CD4-positive, alpha-beta memory T cell (primary cell): ENCODE measurements around the gene TMEM183A. TPM values are rescaled to one million over a fixed set of nuclear protein-coding genes. Genes with fewer than 3 reads are reported as not detected.
"Not testable (repeated sequence)": the region's sequence is repeated elsewhere in the genome, so short reads cannot be mapped to it uniquely, and the experiment has no call there.

Source experiments
- CTCF ChIA-PET: fragments of 350-600 bp; sonication (Branson Sonifier 250); formaldehyde crosslinking; loops from one replicate; lab custom pipeline; 2021; ENCODE audit warnings: inconsistent platforms; ENCODE audit not compliant: partially characterized antibody; lab: Charles Lee
- POLR2A ChIA-PET: fragments of 350-600 bp; sonication (Branson Sonifier 250); formaldehyde crosslinking; loops from one replicate; lab custom pipeline; 2021; ENCODE audit not compliant: partially characterized antibody; lab: Charles Lee
- DNase-seq, 5 donors: peaks; one replicate each; pipeline versions ENCODE4 v3.0.0 to v3.0.0-alpha.2; 2020 to 2022; ENCODE audit warnings: mixed read lengths in 1 of 5
- H3K27ac ChIP-seq: one replicate; pipeline ENCODE4 v1.7.0; 2013; ENCODE audit warnings: low read depth, low read length
- H3K27me3 ChIP-seq: 2 replicates; pipeline ENCODE4 v1.7.0; 2013; ENCODE audit warnings: mild to moderate bottlenecking, low read length, moderate library complexity; ENCODE audit not compliant: insufficient read depth
- H3K36me3 ChIP-seq: 2 replicates; pipeline ENCODE4 v1.7.0; 2013; ENCODE audit warnings: mild to moderate bottlenecking, low read length, moderate library complexity; ENCODE audit not compliant: insufficient read depth
- H3K4me1 ChIP-seq: 2 replicates; pipeline ENCODE4 v1.7.0; 2013; ENCODE audit warnings: mild to moderate bottlenecking, low read length, moderate library complexity; ENCODE audit not compliant: insufficient read depth
- H3K4me3 ChIP-seq, 2 donors: one replicate each; pipeline ENCODE4 v1.7.0; 2013; ENCODE audit warnings: low read length in 2 of 2, mild to moderate bottlenecking in 1 of 2
- H3K9me3 ChIP-seq, 2 donors: one replicate each; pipeline ENCODE4 v1.7.0; 2013; ENCODE audit warnings: low read length in 2 of 2, control low read depth in 1 of 2; ENCODE audit not compliant: control insufficient read depth in 1 of 2
- H3K27ac Mint-ChIP-seq, 7 donors: one replicate each; pipeline ENCODE4 v1.8.0; 2020 to 2021; ENCODE audit warnings: mixed read lengths in 7 of 7, mild to moderate bottlenecking in 6 of 7, inconsistent platforms in 3 of 7, moderate library complexity in 3 of 7
- H3K27me3 Mint-ChIP-seq, 2 donors: one replicate each; pipeline ENCODE4 v1.8.0; 2020 to 2021; ENCODE audit warnings: mixed read lengths in 2 of 2
- H3K36me3 Mint-ChIP-seq, 2 donors: one replicate each; pipeline ENCODE4 v1.8.0; 2020 to 2021; ENCODE audit warnings: mixed read lengths in 2 of 2, inconsistent platforms in 1 of 2, mild to moderate bottlenecking in 1 of 2
- H3K4me1 Mint-ChIP-seq, 4 donors: one replicate each; pipeline ENCODE4 v1.8.0; 2020 to 2021; ENCODE audit warnings: mixed read lengths in 4 of 4, mild to moderate bottlenecking in 1 of 4
- H3K4me3 Mint-ChIP-seq, 8 donors: one replicate each; pipeline ENCODE4 v1.8.0; 2020 to 2021; ENCODE audit warnings: mixed read lengths in 8 of 8, mild to moderate bottlenecking in 7 of 8, moderate library complexity in 6 of 8, inconsistent platforms in 3 of 8
- H3K9me3 Mint-ChIP-seq, 8 donors: one replicate each; pipeline ENCODE4 v1.8.0; 2020 to 2021; ENCODE audit warnings: mixed read lengths in 8 of 8, mild to moderate bottlenecking in 5 of 8, inconsistent platforms in 3 of 8, moderate library complexity in 1 of 8
- intact Hi-C: fragments of 100-400 bp; cut with micrococcal nuclease; formaldehyde crosslinking; loops from one replicate; pipeline ENCODE4 v1.15.1; 2023
- polyA plus RNA-seq, 2 donors: library from polyadenylated mRNA; unstranded; fragments of 300-500 nt; fragmentation: Illumina TruSeq; gene quantifications; one replicate each; pipeline ENCODE4 v1.2.3, GENCODE V29; 2021
- total RNA-seq, 2 experiments: library from RNA; stranded (reverse); gene quantifications; one replicate each; pipeline ENCODE4 v1.2.3, GENCODE V29; 2021

Gene TMEM183A
- total and polyA plus RNA-seq, 4 experiments from 2014 or later, result 53.9 to 71.2 (median 69.8) TPM

DNA sequence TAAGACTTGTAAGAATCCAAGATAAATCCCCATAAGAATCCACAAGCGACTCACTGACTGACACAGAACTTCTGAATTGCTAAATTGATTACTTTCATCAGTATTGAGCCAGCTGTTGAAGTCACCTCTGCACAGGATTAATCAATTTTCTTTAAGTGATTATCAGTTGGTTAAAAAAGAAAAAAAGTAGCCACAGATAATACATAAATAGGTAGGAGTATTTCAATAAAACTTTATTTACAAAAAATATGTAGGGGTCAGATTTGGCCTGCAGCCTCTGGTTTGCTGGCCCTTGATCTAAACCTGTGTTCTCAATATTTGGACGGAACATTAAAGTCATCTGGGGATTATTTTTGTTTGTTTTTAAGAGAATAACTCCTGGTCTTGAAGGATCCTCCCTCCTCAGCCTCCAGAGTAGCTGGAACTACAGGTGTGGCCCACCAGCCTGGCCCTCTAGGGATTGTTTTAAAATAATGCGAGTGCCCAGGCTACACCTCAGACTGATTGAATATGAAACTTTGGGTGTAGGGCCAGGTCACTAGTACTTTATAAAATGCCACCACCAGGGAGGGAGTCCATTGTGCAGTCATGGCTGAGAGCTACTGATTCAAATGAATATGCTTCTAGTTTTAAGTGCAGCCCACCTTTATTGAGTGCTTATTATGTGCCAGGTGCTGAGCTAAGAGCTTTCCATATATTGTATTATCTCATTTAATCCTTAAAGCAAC lies 6.8 kb upstream of the TMEM183A start:
- peaks cover 7% of the 10 kb centered on the region for H3K27me3 ChIP-seq
- intact Hi-C loops, result no loop called here

DNA sequence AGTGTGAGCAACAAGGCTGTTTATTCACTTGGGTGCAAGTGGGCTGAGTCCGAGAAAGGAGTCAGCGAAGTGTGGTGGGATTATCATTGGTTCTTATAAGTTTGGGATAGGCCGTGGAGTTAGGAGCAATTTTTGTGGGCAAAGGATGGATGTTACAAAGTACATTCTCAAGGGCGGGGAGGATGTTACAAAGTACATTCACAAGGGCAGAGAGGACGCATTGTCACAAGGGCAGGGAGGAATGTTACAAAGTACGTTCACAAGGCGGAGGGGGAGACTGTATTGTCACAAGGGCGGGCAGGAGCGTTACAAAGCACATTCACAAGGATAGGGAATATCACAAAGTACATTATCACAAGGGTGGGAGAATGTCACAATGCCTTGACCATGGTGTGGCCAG lies 5.2 kb upstream of the TMEM183A start:
- H3K9me3 Mint-ChIP-seq, result peaks cover 0 to 1% (median 0%) of the 10 kb centered on the region in 8 donors
- ChIA-PET POLR2A (no interaction called here), CTCF (interaction anchor here (0.6 kb wide), 1 partner anchor 27 kb away, joined by 3 read pairs; no protein-coding TSS in a partner anchor)
- no peaks in the 10 kb centered on the region for H3K36me3 ChIP-seq
- no peak for DNase-seq
- H3K27me3 Mint-ChIP-seq, result peaks cover 4 to 7% of the 10 kb centered on the region in 2 donors
- H3K27ac Mint-ChIP-seq, result peak overlapping the region in 2 of 7 donors; percentile 9 to 42
- no peaks in the 10 kb centered on the region for H3K9me3 ChIP-seq
- peaks cover 9% of the 10 kb centered on the region for H3K4me1 ChIP-seq
- peaks cover 0 to 3% of the 10 kb centered on the region in 2 donors for H3K36me3 Mint-ChIP-seq
- H3K4me3 ChIP-seq, result no peak overlapping the region
- intact Hi-C loops, result no loop called here
- no peak overlapping the region for H3K27ac ChIP-seq
- H3K4me3 Mint-ChIP-seq, result no peak overlapping the region
- peaks cover 11 to 26% (median 14%) of the 10 kb centered on the region in 4 donors for H3K4me1 Mint-ChIP-seq
- H3K27me3 ChIP-seq, result peaks cover 7% of the 10 kb centered on the region

More for the DNA sequence above, 6.8 kb upstream of the TMEM183A start:
- CTCF ChIA-PET, result interaction anchor here (0.6 to 3.4 kb wide), 15 partner anchors 10 to 536 kb away, joined by 3 to 13 read pairs (median 4); partner anchors contain the start of genes KLHL12 and RABIF
- Mint-ChIP-seq H3K27ac (no peak overlapping the region), H3K4me1 (peaks cover 5 to 14% (median 6%) of the 10 kb centered on the region in 4 donors), H3K9me3 (no peaks in the 10 kb centered on the region), H3K4me3 (no peak overlapping the region), H3K27me3 (peaks cover 9 to 13% of the 10 kb centered on the region in 2 donors), H3K36me3 (no peaks in the 10 kb centered on the region)
- POLR2A ChIA-PET, result no interaction called here
- Histone ChIP-seq H3K4me3 (no peak overlapping the region), H3K4me1 (peaks cover 4% of the 10 kb centered on the region), H3K9me3 (no peaks in the 10 kb centered on the region), H3K27ac (no peak overlapping the region), H3K36me3 (no peaks in the 10 kb centered on the region)
- no peak for DNase-seq

DNA sequence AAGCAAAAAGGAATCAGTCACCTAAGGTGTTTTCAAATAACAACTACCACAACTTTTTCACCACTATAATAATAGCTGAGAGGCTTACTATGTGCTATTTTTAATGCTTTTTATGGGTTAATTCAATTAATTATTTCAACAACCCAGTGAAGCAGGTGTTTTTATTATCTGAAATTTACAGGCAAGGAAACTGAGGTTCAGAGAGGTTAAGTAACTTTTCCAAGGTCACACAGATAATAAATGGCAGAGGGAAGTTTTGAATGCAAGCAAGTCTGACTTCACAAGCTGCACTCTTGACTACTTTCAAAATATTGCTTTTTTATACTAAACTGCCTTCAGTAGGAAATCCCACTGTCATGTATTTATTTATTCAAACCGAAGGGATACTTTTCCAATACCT lies 4.2 kb upstream of the TMEM183A start:
- intact Hi-C loops, result no loop called here
- Histone ChIP-seq H3K4me3 (no peak overlapping the region), H3K36me3 (no peaks in the 10 kb centered on the region), H3K27ac (no peak overlapping the region), H3K4me1 (peaks cover 10% of the 10 kb centered on the region), H3K27me3 (peaks cover under 1% of the 10 kb centered on the region), H3K9me3 (no peaks in the 10 kb centered on the region)
- H3K27me3 Mint-ChIP-seq, result peaks cover 4 to 6% of the 10 kb centered on the region in 2 donors
- no peak overlapping the region for H3K4me3 Mint-ChIP-seq
- H3K4me1 Mint-ChIP-seq, result peaks cover 12 to 32% (median 21%) of the 10 kb centered on the region in 4 donors
- ChIA-PET POLR2A (no interaction called here), CTCF (no interaction called here)
- H3K27ac Mint-ChIP-seq, result no peak overlapping the region
- no peak for DNase-seq
- H3K9me3 Mint-ChIP-seq, result peaks cover 0 to 3% (median 0%) of the 10 kb centered on the region in 8 donors
- peaks cover 0 to 9% of the 10 kb centered on the region in 2 donors for H3K36me3 Mint-ChIP-seq

DNA sequence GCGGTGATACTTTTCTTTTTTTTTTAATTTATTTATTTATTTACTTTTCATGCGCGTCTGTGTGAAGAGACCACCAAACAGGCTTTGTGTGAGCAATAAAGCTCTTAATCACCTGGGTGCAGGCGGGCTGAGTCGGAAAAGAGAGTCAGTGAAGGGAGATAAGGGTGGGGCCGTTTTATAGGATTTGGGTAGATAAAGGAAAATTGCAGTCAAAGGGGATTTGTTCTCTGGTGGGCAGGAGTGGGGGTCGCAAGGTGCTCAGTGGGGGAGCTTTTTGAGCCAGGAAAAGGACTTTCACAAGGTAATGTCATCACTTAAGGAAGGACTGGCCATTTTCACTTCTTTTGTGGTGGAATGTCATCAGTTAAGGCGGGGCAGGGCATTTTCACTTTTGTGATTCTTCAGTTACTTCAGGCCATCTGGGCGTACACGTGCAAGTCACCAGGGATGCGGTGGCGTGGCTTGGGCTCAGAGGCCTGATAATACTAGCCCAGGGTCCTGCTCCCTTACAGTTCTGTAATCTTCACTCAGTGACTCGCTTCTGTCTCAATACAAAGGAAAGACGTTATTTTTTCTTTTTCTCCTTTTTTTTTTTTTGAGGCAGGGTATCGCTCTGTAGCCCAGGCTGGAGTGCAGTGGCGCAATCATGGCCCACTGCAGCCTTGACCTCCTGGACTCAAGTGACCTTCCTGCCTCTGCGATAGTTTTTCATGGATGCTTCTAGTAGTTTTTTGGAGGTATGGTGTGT lies 1.6 kb upstream of the TMEM183A start:
- Mint-ChIP-seq H3K27ac (peak overlapping the region in 5 of 7 donors; percentile 97 to 99 (median 98)), H3K4me3 (peak overlapping the region; percentile 91 to 99 (median 94)), H3K36me3 (peaks cover 7 to 20% of the 10 kb centered on the region in 2 donors), H3K4me1 (peaks cover 14 to 38% (median 27%) of the 10 kb centered on the region in 4 donors)
- not testable (repeated sequence) for H3K27me3 ChIP-seq, DNase-seq, H3K4me3 ChIP-seq, H3K9me3 ChIP-seq, H3K9me3 Mint-ChIP-seq, H3K27me3 Mint-ChIP-seq, H3K27ac ChIP-seq
- H3K36me3 ChIP-seq, result peaks cover 13% of the 10 kb centered on the region
- H3K4me1 ChIP-seq, result peaks cover 28% of the 10 kb centered on the region
- ChIA-PET POLR2A (interaction anchor here (1.3 to 2.9 kb wide), 7 partner anchors 15 to 116 kb away, joined by 3 to 49 read pairs (median 14); partner anchors contain the start of genes KLHL12, PPFIA4 and RABIF), CTCF (interaction anchor here (0.8 to 5.3 kb wide), 5 partner anchors 7 to 78 kb away, joined by 3 to 21 read pairs (median 3); partner anchors contain the start of genes CYB5R1 and KLHL12)
- intact Hi-C loops, result loop anchor here (5.0 kb wide), 1 partner anchor 198 kb away; the partner anchor contains the start of gene KDM5B

DNA sequence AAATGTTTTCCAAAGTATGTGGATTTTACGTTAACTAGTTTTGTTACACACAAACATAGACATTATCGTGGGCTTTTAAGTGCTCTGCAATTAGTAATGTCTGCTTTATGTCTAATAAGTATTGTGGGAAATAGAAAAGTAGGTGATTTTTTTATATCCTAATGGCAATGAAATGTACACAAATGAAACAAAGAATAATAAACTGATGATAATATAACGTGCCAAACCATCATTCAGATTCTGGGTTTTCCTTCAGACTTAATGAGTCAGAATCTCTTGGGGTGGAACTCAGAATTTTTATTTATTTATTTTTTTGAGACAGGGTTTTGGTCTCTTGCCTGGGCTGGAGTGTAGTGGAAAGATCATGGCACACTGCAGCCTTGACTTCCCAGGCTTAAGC lies 2.0 kb downstream of the TMEM183A start:
- Mint-ChIP-seq H3K4me1 (peaks cover 27 to 58% (median 40%) of the 10 kb centered on the region in 4 donors), H3K9me3 (peaks cover 0 to 3% (median 0%) of the 10 kb centered on the region in 8 donors), H3K27me3 (no peaks in the 10 kb centered on the region), H3K36me3 (peaks cover 32 to 44% of the 10 kb centered on the region in 2 donors), H3K27ac (peak overlapping the region in 3 of 7 donors; percentile 48 to 97 (median 61)), H3K4me3 (peak overlapping the region in 3 of 8 donors; percentile 73 to 94 (median 92))
- Histone ChIP-seq H3K4me1 (peaks cover 32% of the 10 kb centered on the region), H3K36me3 (peaks cover 21% of the 10 kb centered on the region), H3K4me3 (no peak overlapping the region), H3K27me3 (no peaks in the 10 kb centered on the region), H3K9me3 (no peaks in the 10 kb centered on the region), H3K27ac (no peak overlapping the region)
- DNase-seq, result no peak
- intact Hi-C loops, result loop anchor here (5.0 kb wide), 1 partner anchor 202 kb away; the partner anchor contains the start of gene KDM5B
- POLR2A ChIA-PET, result no interaction called here
- CTCF ChIA-PET, result interaction anchor here (5.3 kb wide), 1 partner anchor 11 kb away, joined by 21 read pairs; no protein-coding TSS in a partner anchor

DNA sequence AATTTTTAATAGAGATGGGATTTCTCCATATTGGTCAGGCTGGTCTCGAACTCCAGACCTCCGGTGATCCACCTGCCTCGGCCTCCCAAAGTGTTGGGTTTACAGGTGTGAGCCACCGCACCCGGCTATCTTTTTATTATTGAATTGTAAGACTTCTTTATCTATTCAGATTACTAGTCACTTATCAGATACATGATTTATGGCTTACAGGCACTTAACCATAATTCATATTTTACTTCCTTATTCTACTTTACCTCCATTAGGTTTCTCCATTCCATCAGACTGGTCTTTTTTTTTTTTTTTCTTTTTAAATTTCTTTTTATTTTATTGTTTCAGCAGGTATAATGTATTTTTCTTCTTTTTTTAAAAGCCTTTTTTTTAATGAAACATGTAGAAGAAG lies 4.4 kb downstream of the TMEM183A start:
- CTCF ChIA-PET, result no interaction called here
- Histone ChIP-seq H3K36me3 (peaks cover 45% of the 10 kb centered on the region), H3K27ac (no peak overlapping the region), H3K9me3 (no peaks in the 10 kb centered on the region), H3K4me3 (no peak overlapping the region), H3K27me3 (no peaks in the 10 kb centered on the region), H3K4me1 (peaks cover 27% of the 10 kb centered on the region)
- intact Hi-C loops, result no loop called here
- Mint-ChIP-seq H3K27me3 (no peaks in the 10 kb centered on the region), H3K9me3 (peaks cover 0 to 3% (median 0%) of the 10 kb centered on the region in 8 donors), H3K4me1 (peaks cover 26 to 51% (median 37%) of the 10 kb centered on the region in 4 donors), H3K27ac (no peak overlapping the region), H3K4me3 (no peak overlapping the region), H3K36me3 (peaks cover 52 to 68% of the 10 kb centered on the region in 2 donors)
- no peak for DNase-seq
- POLR2A ChIA-PET, result no interaction called here
